H1 (cell line): ENCODE measurements around the gene PTCH1. TPM values are rescaled to one million over a fixed set of nuclear protein-coding genes. Genes with fewer than 3 reads are reported as not detected.

Source experiments
- CTCF ChIA-PET: fragments of 300-600 bp; sonication (Branson Sonifier 250); formaldehyde crosslinking; loops from one replicate; lab custom pipeline; 2021; ENCODE audit not compliant: partially characterized antibody; lab: Charles Lee
- POLR2A ChIA-PET: fragments of 300-600 bp; sonication (Branson Sonifier 250); formaldehyde crosslinking; loops from one replicate; lab custom pipeline; 2021; ENCODE audit warnings: inconsistent platforms; ENCODE audit not compliant: partially characterized antibody; lab: Charles Lee
- DNase-seq, 2 experiments: peaks; one replicate each; pipeline versions ENCODE4 v3.0.0 to v3.0.0-alpha.2; 2010 to 2022; ENCODE audit warnings: low spot score in 2 of 2, low read depth in 1 of 2, mixed read lengths in 1 of 2
- FAIRE-seq: peaks from 2 replicates; lab custom pipeline; 2011; peaks lifted over from hg19 to GRCh38; lab: Jason Lieb, UNC
- H2AFZ ChIP-seq: 2 replicates; pipeline ENCODE4 v1.8.1; 2012; ENCODE audit warnings: low read length, inconsistent platforms
- H2AK5ac ChIP-seq: 2 replicates; pipeline ENCODE4 v1.6.1; 2013; ENCODE audit warnings: low read depth, low read length
- H2BK120ac ChIP-seq: replicated peaks from 2 replicates; pipeline ENCODE3; 2013; ENCODE audit warnings: low read depth, low read length, inconsistent platforms
- H2BK12ac ChIP-seq: 2 replicates; pipeline ENCODE4 v1.6.1; 2013; ENCODE audit warnings: low read depth, low read length
- H2BK15ac ChIP-seq: 2 replicates; pipeline ENCODE4 v1.6.1; 2013; ENCODE audit warnings: low read length
- H2BK20ac ChIP-seq: 2 replicates; pipeline ENCODE4 v1.6.1; 2013; ENCODE audit warnings: low read length
- H2BK5ac ChIP-seq: 2 replicates; pipeline ENCODE4 v1.6.1; 2013; ENCODE audit warnings: low read depth, low read length
- H3K14ac ChIP-seq: 2 replicates; pipeline ENCODE4 v1.6.1; 2013; ENCODE audit warnings: inconsistent platforms; ENCODE audit not compliant: insufficient read length
- H3K18ac ChIP-seq: 2 replicates; pipeline ENCODE4 v1.6.1; 2013; ENCODE audit warnings: low read length; ENCODE audit errors: extremely low read depth
- H3K23ac ChIP-seq: 2 replicates; pipeline ENCODE4 v1.6.1; 2013; ENCODE audit warnings: inconsistent platforms; ENCODE audit not compliant: insufficient read length
- H3K23me2 ChIP-seq: 2 replicates; pipeline ENCODE4 v1.6.1; 2013; ENCODE audit warnings: low read depth, low read length
- H3K27ac ChIP-seq: 2 replicates; pipeline ENCODE4 v1.6.1; 2011; ENCODE audit warnings: low read depth, low read length, inconsistent platforms
- H3K27me3 ChIP-seq, 4 experiments: replicated peaks in 1 of 4; 1 replicate in 1 of 4; 2 replicates in 3 of 4; pipeline versions ENCODE4 v1.6.1 to v1.8.1; 2011 to 2013; ENCODE audit warnings: low read length in 3 of 4, mild to moderate bottlenecking in 3 of 4, inconsistent platforms in 2 of 4, mixed read lengths in 2 of 4, moderate library complexity in 1 of 4; ENCODE audit not compliant: control insufficient read depth in 3 of 4, insufficient read depth in 3 of 4; ENCODE audit errors: extremely low read depth in 1 of 4
- H3K36me3 ChIP-seq, 4 experiments: 2 replicates each; pipeline versions ENCODE4 v1.6.1 to v1.8.1; 2011 to 2013; ENCODE audit warnings: mild to moderate bottlenecking in 4 of 4, low read length in 3 of 4, moderate library complexity in 2 of 4, control low read depth in 1 of 4, inconsistent platforms in 1 of 4; ENCODE audit not compliant: insufficient read depth in 4 of 4, control insufficient read depth in 2 of 4
- H3K4ac ChIP-seq: replicated peaks from 2 replicates; pipeline ENCODE3; 2013; ENCODE audit warnings: low read length, low read depth, mixed read lengths, inconsistent platforms; ENCODE audit not compliant: insufficient read length
- H3K4me1 ChIP-seq, 4 experiments: replicated peaks in 1 of 4; 1 replicate in 1 of 4; 2 replicates in 3 of 4; pipeline versions ENCODE4 v1.6.1 to v1.8.1; 2011 to 2013; ENCODE audit warnings: low read length in 3 of 4, inconsistent platforms in 2 of 4, mixed read lengths in 1 of 4; ENCODE audit not compliant: insufficient read depth in 4 of 4, control insufficient read depth in 3 of 4
- H3K4me2 ChIP-seq, 2 experiments: 2 replicates each; pipeline versions ENCODE4 v1.6.1 to v1.8.1; 2011 to 2013; ENCODE audit warnings: low read depth in 2 of 2, low read length in 2 of 2, control low read depth in 1 of 2, inconsistent platforms in 1 of 2, mild to moderate bottlenecking in 1 of 2; ENCODE audit not compliant: insufficient read depth in 1 of 2
- H3K4me3 ChIP-seq, 4 experiments: fragments of 200-600, 300-600 bp in 1 of 4; sonication (generic), shearing (Covaris generic), sonication (Bioruptor Twin) in 1 of 4; 2 replicates each; pipeline versions ENCODE4 v1.5.1 to v1.8.1; 2011 to 2016; ENCODE audit warnings: low read length in 4 of 4, low read depth in 3 of 4, control low read depth in 2 of 4, inconsistent platforms in 2 of 4, mild to moderate bottlenecking in 2 of 4, mixed read lengths in 1 of 4, moderate library complexity in 1 of 4; ENCODE audit not compliant: insufficient read depth in 2 of 4; ENCODE audit errors: extremely low read depth in 1 of 4
- H3K56ac ChIP-seq: replicated peaks from 2 replicates; pipeline ENCODE3; 2013; ENCODE audit warnings: low read depth, mild to moderate bottlenecking, mixed read lengths, low read length, inconsistent platforms; ENCODE audit not compliant: insufficient read length
- H3K79me1 ChIP-seq: 2 replicates; pipeline ENCODE4 v1.6.1; 2013; ENCODE audit warnings: low read depth, low read length, control low read depth
- H3K79me2 ChIP-seq, 2 experiments: 2 replicates each; pipeline versions ENCODE4 v1.6.1 to v1.8.1; 2012 to 2013; ENCODE audit warnings: low read length in 2 of 2, mild to moderate bottlenecking in 2 of 2, inconsistent platforms in 1 of 2; ENCODE audit not compliant: insufficient read depth in 2 of 2, control insufficient read depth in 1 of 2
- H3K9ac ChIP-seq, 4 experiments: replicated peaks in 1 of 4; 1 replicate in 1 of 4; 2 replicates in 3 of 4; pipeline versions ENCODE4 v1.6.1 to v1.8.1; 2011 to 2013; ENCODE audit warnings: low read depth in 3 of 4, low read length in 3 of 4, control low read depth in 2 of 4, mild to moderate bottlenecking in 2 of 4, moderate library complexity in 2 of 4, inconsistent platforms in 1 of 4; ENCODE audit errors: extremely low read depth in 1 of 4
- H3K9me3 ChIP-seq, 2 experiments: 2 replicates each; pipeline versions ENCODE4 v1.6.1 to v1.8.1; 2012 to 2013; ENCODE audit warnings: mild to moderate bottlenecking in 2 of 2, moderate library complexity in 2 of 2, control low read depth in 1 of 2, inconsistent platforms in 1 of 2, low read depth in 1 of 2, low read length in 1 of 2, mixed read lengths in 1 of 2; ENCODE audit not compliant: insufficient read depth in 2 of 2
- H4K20me1 ChIP-seq, 2 experiments: replicated peaks in 1 of 2; 2 replicates each; pipeline versions ENCODE3 to v1.8.1; 2011 to 2013; ENCODE audit warnings: inconsistent platforms in 2 of 2, low read length in 2 of 2, mild to moderate bottlenecking in 1 of 2; ENCODE audit not compliant: insufficient read depth in 2 of 2, control insufficient read depth in 1 of 2
- H4K5ac ChIP-seq: 2 replicates; pipeline ENCODE4 v1.6.1; 2013; ENCODE audit warnings: low read length, low read depth, mixed read lengths, inconsistent platforms; ENCODE audit not compliant: insufficient read length
- H4K8ac ChIP-seq: 2 replicates; pipeline ENCODE4 v1.8.0; 2013; ENCODE audit warnings: mild to moderate bottlenecking, moderate library complexity, low read length, inconsistent platforms; ENCODE audit not compliant: insufficient read depth; ENCODE audit errors: extremely low read depth
- H4K91ac ChIP-seq: replicated peaks from 2 replicates; pipeline ENCODE3; 2013; ENCODE audit warnings: low read length, mixed read lengths, inconsistent platforms; ENCODE audit not compliant: insufficient read length
- BCL11A ChIP-seq, 2 experiments: IDR thresholded peaks; one replicate each; pipeline ENCODE4 v1.6.1; 2011; ENCODE audit warnings: low read depth in 2 of 2, low read length in 2 of 2, mild to moderate bottlenecking in 2 of 2
- CEBPB ChIP-seq: IDR thresholded peaks from 2 replicates; pipeline ENCODE4 v1.6.1; 2012; ENCODE audit warnings: low read depth, low read length
- PHF8 ChIP-seq: fragments of 200-600 bp; sonication (generic); conservative IDR thresholded peaks from 2 replicates; pipeline ENCODE4 v1.7.1; 2012; ENCODE audit warnings: low read depth, mild to moderate bottlenecking, inconsistent platforms, low read length, moderate library complexity
- SRF ChIP-seq: IDR thresholded peaks from 2 replicates; pipeline ENCODE4 v1.6.1; 2011; ENCODE audit warnings: mild to moderate bottlenecking, low read depth, low read length, moderate library complexity
- WGBS, 2 experiments: shearing (Covaris generic) in 1 of 2; methylation state at CpG; one replicate each; pipeline versions ENCODE4 v1.1.6 to v1.1.7; 2013 to 2015; ENCODE audit warnings: low lambda C conversion rate in 2 of 2, mixed read lengths in 2 of 2, inconsistent platforms in 1 of 2, low coverage in 1 of 2, missing lambda C conversion rate in 1 of 2; ENCODE audit not compliant: insufficient replicate concordance in 2 of 2, insufficient coverage in 1 of 2, insufficient read length in 1 of 2; ENCODE audit errors: extremely low coverage in 1 of 2, missing lambda C conversion rate in 1 of 2; 5-methylcytosine and 5-hydroxymethylcytosine counted together
- polyA plus RNA-seq, 7 experiments: library from polyadenylated mRNA; depleted of rRNA in 3 of 7; stranded (reverse) in 5 of 7; unstranded in 2 of 7; fragments of >200 nt in 5 of 7; fragments of 200-250 nt in 2 of 7; gene quantifications; 1 replicate in 5 of 7; 2 replicates in 1 of 7; 4 replicates in 1 of 7; pipeline versions ENCODE4 v1.2.1 to v1.2.3, GENCODE V29; 2011 to 2013; ENCODE audit warnings: missing spikeins in 2 of 7, mixed read lengths in 2 of 7
- total RNA-seq: library from RNA; stranded (reverse); fragmentation: NEBNext Ultra II Directional; extraction: Animal tissue kit (Norgen Biotek cat#: 25700); gene quantifications from 2 replicates; pipeline ENCODE4 v1.2.1, GENCODE V29; 2021

PTCH1 gene
- total and polyA plus RNA-seq, 2 of the 8 experiments (the other 6 are each of a cell fraction or from before 2014, with no cell fraction given) = 6.4 to 34.1 TPM

DNA sequence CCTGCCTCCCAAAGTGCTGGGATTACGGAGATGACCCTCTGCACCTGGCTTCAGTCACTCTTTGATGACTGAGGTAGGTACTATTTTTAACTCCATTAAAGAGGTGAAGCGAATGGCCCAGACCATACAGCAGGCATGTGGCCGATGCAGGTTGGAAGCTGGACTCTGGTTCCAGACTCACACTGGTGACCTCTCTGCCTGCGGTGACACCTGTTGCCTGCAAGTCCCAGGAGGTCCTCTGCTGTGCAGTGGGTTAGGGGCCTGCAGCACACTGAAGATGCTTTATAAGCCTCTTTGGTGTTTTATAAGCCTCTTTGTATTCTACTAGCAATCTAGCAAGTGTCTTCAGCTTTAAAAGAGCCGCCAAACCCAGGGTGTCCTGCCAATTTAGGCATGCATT lies 49.2 kb upstream of the PTCH1 start:
- Histone ChIP-seq H3K4me3 (no peak overlapping the region), H4K5ac (no peak overlapping the region), H4K20me1 (peaks cover 0 to 9% of the 10 kb centered on the region in 2 experiments), H3K4ac (no peak overlapping the region), H3K23ac (no peak overlapping the region), H3K9ac (no peak overlapping the region), H2AFZ (no peak overlapping the region), H3K23me2 (peaks cover 10% of the 10 kb centered on the region; the same call in 1 of the 2 replicates), H3K18ac (no peak overlapping the region), H3K79me1 (peaks cover 2% of the 10 kb centered on the region; the same call in 1 of the 2 replicates), H3K4me1 (no peaks in the 10 kb centered on the region; a peak in 4 of 7 replicates), H2BK12ac (peak overlapping the region; percentile 45; the same call in 1 of the 2 replicates), H3K27me3 (peaks cover 0 to 5% (median 0%) of the 10 kb centered on the region in 4 experiments; a peak in 3 of 7 replicates), H3K14ac (no peak overlapping the region), H3K27ac (no peak overlapping the region), H3K56ac (no peak overlapping the region), H4K8ac (no peak overlapping the region), H2BK5ac (no peak overlapping the region), H3K9me3 (no peaks in the 10 kb centered on the region), H4K91ac (no peak overlapping the region), H2BK15ac (no peak overlapping the region), H3K4me2 (no peak overlapping the region), H3K79me2 (no peaks in the 10 kb centered on the region), H2AK5ac (no peak overlapping the region), H2BK20ac (no peak overlapping the region), H2BK120ac (no peak overlapping the region), H3K36me3 (no peaks in the 10 kb centered on the region; a peak in 1 of 8 replicates)
- TF ChIP-seq BCL11A (IDR thresholded peaks at IDR 0.05; ENCODE audit: low read depth in 2 of 2, low read length in 2 of 2) = no peak
- TF ChIP-seq PHF8 = no peak
- no peak for TF ChIP-seq SRF
- TF ChIP-seq CEBPB = no peak
- 90% methylated on average over 5 of the region's 5 CpGs; no CpG with 5 or more reads in 1 of the 2 experiments for WGBS, 2 experiments
- ChIA-PET POLR2A (no interaction called here), CTCF (interaction anchor here (0.6 kb wide), 1 partner anchor 74 kb away, joined by 4 read pairs; no protein-coding TSS in a partner anchor)
- DNase-seq = no peak
- FAIRE-seq = no peak
